HG03378 (cell line): Measurements from ENCODE around the gene MGAT1.
"Not testable (repeated sequence)": the region's sequence is repeated elsewhere in the genome, so short reads cannot be mapped to it uniquely, and the experiment has no call there.

Source experiments
- ATAC-seq: cut with Tn5 transposase; IDR thresholded peaks from one replicate; pipeline ENCODE4 v1.9.1; 2021; ENCODE audit warnings: mild to moderate bottlenecking, moderate library complexity; ENCODE audit not compliant: unreplicated experiment

Gene MGAT1

GRCh38 chr5:180786531-180787398 lies 15.8 kb downstream of the MGAT1 start:
- no peak for ATAC-seq

GRCh38 chr5:180785794-180786221 lies 16.8 kb downstream of the MGAT1 start:
- no peak for ATAC-seq

GRCh38 chr5:180785121-180785781 lies 17.4 kb downstream of the MGAT1 start:
- no peak for ATAC-seq

- ATAC-seq: peak; percentile 54
These were observed 18.0 kb downstream of the MGAT1 start for GRCh38 chr5:180784497-180785097.

- no peak for ATAC-seq
These were observed 19.1 kb downstream of the MGAT1 start for GRCh38 chr5:180783340-180784052.

GRCh38 chr5:180782748-180783147 lies 19.9 kb downstream of the MGAT1 start:
- ATAC-seq: no peak

- not testable (repeated sequence) for ATAC-seq
These were observed 20.7 kb downstream of the MGAT1 start for GRCh38 chr5:180781900-180782326.

- no peak for ATAC-seq
These were observed 22.5 kb downstream of the MGAT1 start for GRCh38 chr5:180779985-180780610.

GRCh38 chr5:180777475-180777874 lies 25.1 kb downstream of the MGAT1 start:
- ATAC-seq: no peak

GRCh38 chr5:180776376-180776775 lies 26.2 kb downstream of the MGAT1 start:
- no peak for ATAC-seq

- no peak for ATAC-seq
These were observed 27.0 kb downstream of the MGAT1 start for GRCh38 chr5:180775624-180776023.

- ATAC-seq: no peak
These were observed 30.8 kb downstream of the MGAT1 start for GRCh38 chr5:180771839-180772238.

GRCh38 chr5:180769821-180770220 lies 32.8 kb downstream of the MGAT1 start:
- ATAC-seq: no peak

- no peak for ATAC-seq
These were observed 47.0 kb downstream of the MGAT1 start for GRCh38 chr5:180755601-180756000.

- no peak for ATAC-seq
These were observed 58.4 kb downstream of the MGAT1 start for GRCh38 chr5:180744253-180744652.

GRCh38 chr5:180742727-180743126 lies 59.9 kb downstream of the MGAT1 start:
- ATAC-seq: no peak

GRCh38 chr5:180740953-180741352 lies 61.7 kb downstream of the MGAT1 start:
- not testable (repeated sequence) for ATAC-seq

GRCh38 chr5:180739958-180740357 lies 62.6 kb downstream of the MGAT1 start, which contains the start of gene OR2Y1:
OR2Y1 (minus strand) TSS chr5:180740058; CDS start chr5:180740058, 0 bp downstream.
- no peak for ATAC-seq

GRCh38 chr5:180739271-180739670 lies 63.3 kb downstream of the MGAT1 start:
- ATAC-seq: no peak

- no peak for ATAC-seq
These were observed 66.1 kb downstream of the MGAT1 start for GRCh38 chr5:180736536-180736935.
